Skeletal muscle tissue (tissue), 4 donors: Measurements from ENCODE around the gene LAMB1. TPM values are rescaled to one million over a fixed set of nuclear protein-coding genes. Genes with fewer than 3 reads are reported as not detected.
"Not testable (repeated sequence)": the region's sequence is repeated elsewhere in the genome, so short reads cannot be mapped to it uniquely, and the experiment has no call there.

ENCODE experiments used
- H3K27ac ChIP-seq: one replicate; pipeline ENCODE4 v1.7.0; 2013; ENCODE audit warnings: mild to moderate bottlenecking, low read depth, low read length, inconsistent platforms
- H3K27me3 ChIP-seq, 3 donors: one replicate each; pipeline ENCODE4 v1.7.0; 2013; ENCODE audit warnings: low read length in 3 of 3; ENCODE audit not compliant: control insufficient read depth in 3 of 3, insufficient read depth in 3 of 3
- H3K36me3 ChIP-seq, 3 donors: one replicate each; pipeline ENCODE4 v1.7.0; 2013; ENCODE audit warnings: low read length in 3 of 3; ENCODE audit not compliant: control insufficient read depth in 3 of 3, insufficient read depth in 3 of 3
- H3K4me1 ChIP-seq, 3 donors: one replicate each; pipeline ENCODE4 v1.7.0; 2013; ENCODE audit warnings: low read length in 3 of 3, mild to moderate bottlenecking in 3 of 3; ENCODE audit not compliant: control insufficient read depth in 3 of 3, insufficient read depth in 3 of 3
- H3K4me3 ChIP-seq, 3 donors: one replicate each; pipeline ENCODE4 v1.7.0; 2013; ENCODE audit warnings: low read length in 3 of 3
- H3K9ac ChIP-seq, 3 donors: one replicate each; pipeline ENCODE4 v1.7.0; 2013; ENCODE audit warnings: low read length in 3 of 3, mild to moderate bottlenecking in 3 of 3, moderate library complexity in 2 of 3, low read depth in 1 of 3
- H3K9me3 ChIP-seq, 3 donors: one replicate each; pipeline ENCODE4 v1.7.0; 2013; ENCODE audit warnings: low read length in 3 of 3; ENCODE audit not compliant: control insufficient read depth in 3 of 3
- total RNA-seq: library from RNA; depleted of rRNA; stranded (reverse); fragments of >200 nt; gene quantifications from one replicate; pipeline ENCODE4 v1.2.3, GENCODE V29; 2014
- donor health status: Osteomylitis.

Gene LAMB1
- total RNA-seq, 1 donor from 2014 or later = 195 TPM

DNA sequence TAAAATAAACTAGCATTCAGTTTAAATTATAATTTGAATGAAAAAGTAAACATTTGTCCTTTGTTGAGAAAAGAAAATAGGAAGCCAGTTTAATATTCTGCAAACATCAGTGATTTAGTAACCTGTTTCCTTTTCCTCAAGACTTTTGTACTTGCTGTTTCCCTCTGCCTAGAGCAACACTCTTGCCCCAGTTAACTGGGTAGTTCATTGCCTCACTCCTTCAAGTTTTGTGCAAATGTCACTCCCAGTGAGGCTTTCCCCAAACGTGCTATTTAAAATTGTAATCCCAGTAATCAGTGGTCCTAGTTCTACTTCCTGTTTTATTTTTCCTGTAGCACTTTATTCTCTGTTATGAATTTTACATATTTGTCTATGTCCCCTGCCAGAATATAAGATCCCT, 88.1 kb downstream of the LAMB1 start:
- Histone ChIP-seq H3K4me3 (no peak overlapping the region), H3K9ac (no peak overlapping the region), H3K4me1 (no peaks in the 10 kb centered on the region), H3K9me3 (no peaks in the 10 kb centered on the region), H3K36me3 (peaks cover 19 to 37% (median 33%) of the 10 kb centered on the region in 3 donors), H3K27ac (no peak overlapping the region), H3K27me3 (no peaks in the 10 kb centered on the region)

DNA sequence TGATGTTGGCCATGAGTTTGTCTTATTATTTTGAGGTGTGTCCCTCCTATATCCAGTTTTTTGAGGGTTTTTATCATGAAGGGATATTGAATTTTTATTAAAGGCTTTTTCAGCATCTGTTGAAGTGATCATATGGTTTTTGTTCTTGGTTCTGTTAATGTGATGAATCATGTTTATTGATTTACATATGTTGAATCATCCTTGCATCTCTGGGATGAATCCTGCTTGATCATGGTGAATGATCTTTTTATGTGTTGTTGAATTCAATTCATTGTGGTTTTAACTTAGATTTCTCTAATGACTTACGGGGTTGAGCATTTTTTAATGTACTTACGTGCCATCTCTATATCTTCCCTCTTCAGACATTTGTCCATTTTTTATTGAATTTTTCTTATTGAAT, 89.1 kb downstream of the LAMB1 start:
- H3K9ac ChIP-seq = no peak overlapping the region
- peaks cover 15 to 32% (median 31%) of the 10 kb centered on the region in 3 donors for H3K36me3 ChIP-seq
- H3K9me3 ChIP-seq = no peaks in the 10 kb centered on the region
- H3K27ac ChIP-seq = no peak overlapping the region
- no peaks in the 10 kb centered on the region for H3K4me1 ChIP-seq
- no peaks in the 10 kb centered on the region for H3K27me3 ChIP-seq
- H3K4me3 ChIP-seq = no peak overlapping the region

DNA sequence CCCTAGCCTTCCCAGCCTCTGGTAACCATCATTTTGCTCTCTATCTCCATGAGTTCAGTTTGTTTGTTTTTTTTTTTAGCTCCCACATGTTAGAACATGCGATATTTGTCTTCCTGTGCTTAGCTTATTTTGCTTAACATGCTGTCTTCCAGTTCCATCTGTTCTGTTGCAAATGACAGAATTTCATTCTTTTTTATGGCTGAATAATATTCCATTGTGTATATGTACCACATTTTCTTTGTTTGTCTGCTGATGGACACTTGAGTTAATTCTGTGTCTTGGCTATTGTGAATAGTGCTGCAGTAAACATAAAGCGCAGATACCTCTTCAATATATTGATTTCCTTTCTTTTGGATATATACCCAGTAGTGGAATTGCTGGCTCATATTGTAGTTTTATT, 91.0 kb downstream of the LAMB1 start:
- Histone ChIP-seq H3K27ac (no peak overlapping the region), H3K9me3 (no peaks in the 10 kb centered on the region), H3K4me3 (no peak overlapping the region), H3K27me3 (no peaks in the 10 kb centered on the region), H3K4me1 (no peaks in the 10 kb centered on the region), H3K9ac (no peak overlapping the region), H3K36me3 (peaks cover 10 to 24% (median 23%) of the 10 kb centered on the region in 3 donors)

GRCh38 chr7:107909445-107909844, 93.5 kb downstream of the LAMB1 start:
- Histone ChIP-seq H3K9ac (no peak overlapping the region), H3K4me1 (no peaks in the 10 kb centered on the region), H3K9me3 (no peaks in the 10 kb centered on the region), H3K27ac (no peak overlapping the region), H3K36me3 (peaks cover 19 to 39% (median 37%) of the 10 kb centered on the region in 3 donors), H3K4me3 (no peak overlapping the region), H3K27me3 (no peaks in the 10 kb centered on the region)

DNA sequence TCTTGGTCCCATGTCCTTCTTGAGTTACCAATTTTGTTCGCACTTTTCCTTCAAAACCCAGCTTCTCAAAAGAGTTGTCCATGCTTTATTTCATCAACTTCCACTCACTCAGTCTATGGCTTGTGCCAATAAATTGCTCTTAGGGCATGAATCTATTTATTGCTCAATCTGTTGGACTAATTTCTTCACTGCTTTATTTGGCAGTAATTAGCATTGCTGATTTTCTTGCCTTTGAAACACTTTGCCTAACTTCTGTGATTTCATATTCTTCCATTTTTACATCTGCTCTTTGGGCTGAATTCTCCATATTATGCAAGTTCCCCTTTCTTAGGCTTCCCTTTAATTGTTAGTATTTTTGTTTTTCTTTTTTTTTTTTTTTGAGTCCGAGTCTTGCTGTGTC, 95.2 kb downstream of the LAMB1 start:
- H3K27ac ChIP-seq = no peak overlapping the region
- H3K9me3 ChIP-seq = no peaks in the 10 kb centered on the region
- H3K9ac ChIP-seq = no peak overlapping the region
- H3K36me3 ChIP-seq = peaks cover 24 to 49% (median 47%) of the 10 kb centered on the region in 3 donors
- no peaks in the 10 kb centered on the region for H3K27me3 ChIP-seq
- H3K4me3 ChIP-seq = no peak overlapping the region
- H3K4me1 ChIP-seq = no peaks in the 10 kb centered on the region

DNA sequence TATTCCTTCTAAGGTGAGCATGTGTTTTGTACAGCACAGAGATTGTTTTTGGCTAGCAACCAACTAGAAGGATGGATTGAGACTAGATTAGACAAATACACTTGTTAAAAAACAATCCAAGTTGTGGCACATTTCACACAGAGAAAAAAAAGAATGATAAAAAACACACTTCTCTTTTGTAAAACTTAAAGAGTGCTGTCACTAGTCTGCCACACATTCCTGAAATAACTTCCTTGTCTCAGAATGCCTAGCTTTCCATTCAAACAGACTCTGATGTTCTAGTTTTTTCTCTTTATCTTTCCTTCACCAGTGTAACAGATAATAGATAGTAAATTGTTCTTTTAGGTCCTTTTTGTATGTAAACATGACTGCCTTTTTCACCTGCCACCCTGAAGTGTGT, 100.6 kb downstream of the LAMB1 start:
- H3K27ac ChIP-seq = no peak overlapping the region
- no peaks in the 10 kb centered on the region for H3K4me1 ChIP-seq
- H3K9ac ChIP-seq = no peak overlapping the region
- H3K4me3 ChIP-seq = no peak overlapping the region
- H3K27me3 ChIP-seq = no peaks in the 10 kb centered on the region
- H3K9me3 ChIP-seq = no peaks in the 10 kb centered on the region
- H3K36me3 ChIP-seq = peaks cover 17 to 34% (median 29%) of the 10 kb centered on the region in 3 donors

GRCh38 chr7:107900496-107901015, 102.4 kb downstream of the LAMB1 start:
- Histone ChIP-seq H3K36me3 (peaks cover 8 to 27% (median 18%) of the 10 kb centered on the region in 3 donors), H3K9ac (no peak overlapping the region), H3K27ac (no peak overlapping the region), H3K4me3 (no peak overlapping the region), H3K27me3 (no peaks in the 10 kb centered on the region), H3K9me3 (no peaks in the 10 kb centered on the region), H3K4me1 (peaks cover 2 to 5% (median 3%) of the 10 kb centered on the region in 3 donors)

- H3K9me3 ChIP-seq = no peaks in the 10 kb centered on the region
- no peak overlapping the region for H3K27ac ChIP-seq
- peaks cover 5 to 32% (median 15%) of the 10 kb centered on the region in 3 donors for H3K36me3 ChIP-seq
- no peaks in the 10 kb centered on the region for H3K27me3 ChIP-seq
- no peak overlapping the region for H3K4me3 ChIP-seq
- peaks cover 2 to 12% (median 10%) of the 10 kb centered on the region in 3 donors for H3K4me1 ChIP-seq
- no peak overlapping the region for H3K9ac ChIP-seq
Measured at GRCh38 chr7:107898997-107899594, 103.9 kb downstream of the LAMB1 start.

- H3K4me3 ChIP-seq = peak overlapping the region; percentile 85 to 96 (median 93)
- H3K9ac ChIP-seq = peak overlapping the region; percentile 93 to 98 (median 93)
- peak overlapping the region; percentile 94 for H3K27ac ChIP-seq
- not testable (repeated sequence) for H3K9me3 ChIP-seq, H3K27me3 ChIP-seq
- H3K36me3 ChIP-seq = peaks cover 0 to 29% (median 11%) of the 10 kb centered on the region in 3 donors
- peaks cover 19 to 39% (median 38%) of the 10 kb centered on the region in 3 donors for H3K4me1 ChIP-seq
Measured at GRCh38 chr7:107892367-107892741, 110.6 kb downstream of the LAMB1 start.

- Histone ChIP-seq H3K27ac (peak overlapping the region; percentile 94), H3K27me3 (no peaks in the 10 kb centered on the region), H3K9ac (peak overlapping the region; percentile 93 to 98 (median 93)), H3K4me3 (peak overlapping the region; percentile 85 to 96 (median 93)), H3K9me3 (no peaks in the 10 kb centered on the region), H3K36me3 (peaks cover 0 to 29% (median 11%) of the 10 kb centered on the region in 3 donors), H3K4me1 (peaks cover 18 to 39% (median 38%) of the 10 kb centered on the region in 3 donors)
Measured at GRCh38 chr7:107891636-107892366, 111.2 kb downstream of the LAMB1 start.
